T1000 (cell line): ENCODE results near the gene GRM3.

ENCODE experiments used
- DNase-seq: peaks from one replicate; lab custom pipeline; 2025; ENCODE audit warnings: mixed read lengths; lab: John Stamatoyannopoulos, UW

GRM3 gene

DNA sequence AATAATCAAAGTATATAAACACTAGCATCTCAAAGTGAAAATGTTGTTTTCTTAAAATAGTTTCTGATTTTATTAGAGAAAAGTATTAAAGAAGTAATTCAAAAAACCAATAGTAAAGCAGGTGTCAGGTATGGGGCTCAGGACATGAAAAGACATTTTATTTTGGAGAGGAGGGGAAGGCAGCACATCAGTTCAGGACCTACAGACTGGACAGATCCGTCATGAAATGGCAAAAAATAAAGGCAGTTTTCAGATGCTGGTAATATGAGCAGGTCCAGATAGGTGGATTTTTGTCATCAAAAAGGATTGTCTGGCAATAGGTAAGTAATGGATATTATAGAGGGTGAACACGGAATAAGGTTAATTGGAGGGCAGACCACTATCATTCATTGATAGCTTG, 49.0 kb downstream of the GRM3 start:
- DNase-seq, result no peak

- DNase-seq, result no peak
Observed at GRCh38 chr7:86706406-86706805, 62.7 kb downstream of the GRM3 start.

- DNase-seq, result no peak
Observed at GRCh38 chr7:86708031-86708680, 64.4 kb downstream of the GRM3 start.

GRCh38 chr7:86720306-86720705, 76.6 kb downstream of the GRM3 start:
- no peak for DNase-seq

DNA sequence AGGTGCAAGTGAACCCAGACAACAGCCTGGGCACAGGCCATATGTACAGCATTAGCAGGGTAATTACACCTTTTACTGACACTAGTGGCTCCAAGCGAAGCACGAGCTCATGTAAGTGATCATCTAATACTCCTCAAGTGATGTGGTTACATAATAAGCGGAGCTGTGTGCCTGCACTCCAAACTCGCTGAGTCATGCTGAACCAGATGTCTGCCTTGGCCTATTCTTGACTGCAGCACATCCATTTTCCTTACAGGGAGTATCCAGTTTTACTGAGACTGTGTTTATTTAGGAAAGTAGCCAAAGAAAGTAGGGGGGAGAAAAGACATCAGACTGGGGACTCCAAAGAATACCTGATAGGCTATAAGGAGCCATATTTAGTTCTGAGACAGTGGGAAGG, 90.1 kb downstream of the GRM3 start:
- no peak for DNase-seq

GRCh38 chr7:86745013-86745745, 101.5 kb downstream of the GRM3 start:
- no peak for DNase-seq

GRCh38 chr7:86747698-86748097, 104.0 kb downstream of the GRM3 start:
- DNase-seq, result no peak

- no peak for DNase-seq
Observed at GRCh38 chr7:86748201-86748600, 104.5 kb downstream of the GRM3 start.

DNA sequence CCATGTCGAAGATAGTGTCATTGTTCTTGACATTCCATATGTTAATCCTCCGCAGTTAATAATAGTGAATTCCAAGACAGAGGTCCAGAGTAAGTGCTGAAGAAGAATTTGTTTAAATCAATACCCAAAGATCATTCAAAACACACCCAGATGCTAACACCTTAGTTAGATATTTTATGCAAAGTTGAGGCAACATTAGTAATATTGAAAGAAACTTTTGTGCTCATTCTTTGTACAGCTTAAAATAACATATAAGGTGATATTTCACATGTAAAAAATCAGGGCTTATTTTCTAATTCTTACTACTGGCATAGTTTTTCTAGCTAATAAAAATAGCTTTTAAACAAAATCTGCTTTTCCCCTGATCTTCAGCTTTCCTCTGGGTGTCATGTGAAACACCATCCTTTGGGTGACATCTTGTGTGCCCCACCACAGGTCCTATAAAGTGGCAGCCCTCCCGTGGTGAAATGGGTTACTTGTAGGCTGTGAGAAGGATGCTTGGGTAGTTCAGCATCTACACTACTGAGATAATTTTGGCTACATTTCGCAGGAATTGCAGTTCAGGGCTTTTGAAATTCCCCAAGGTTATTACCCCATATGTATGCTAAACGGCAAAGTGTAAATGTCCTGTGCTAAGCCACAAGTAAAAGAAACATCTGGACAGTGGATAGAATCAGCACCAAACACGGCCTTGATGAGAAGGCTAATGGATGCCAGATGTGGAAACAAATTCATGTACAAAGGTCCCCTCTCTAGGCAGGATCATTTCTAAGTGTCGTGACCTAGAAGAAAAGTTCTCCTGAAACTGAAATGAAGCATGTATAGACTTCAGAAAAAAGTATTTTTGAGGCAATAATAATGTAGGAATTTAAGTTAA, 105.4 kb downstream of the GRM3 start:
- DNase-seq, result no peak

DNA sequence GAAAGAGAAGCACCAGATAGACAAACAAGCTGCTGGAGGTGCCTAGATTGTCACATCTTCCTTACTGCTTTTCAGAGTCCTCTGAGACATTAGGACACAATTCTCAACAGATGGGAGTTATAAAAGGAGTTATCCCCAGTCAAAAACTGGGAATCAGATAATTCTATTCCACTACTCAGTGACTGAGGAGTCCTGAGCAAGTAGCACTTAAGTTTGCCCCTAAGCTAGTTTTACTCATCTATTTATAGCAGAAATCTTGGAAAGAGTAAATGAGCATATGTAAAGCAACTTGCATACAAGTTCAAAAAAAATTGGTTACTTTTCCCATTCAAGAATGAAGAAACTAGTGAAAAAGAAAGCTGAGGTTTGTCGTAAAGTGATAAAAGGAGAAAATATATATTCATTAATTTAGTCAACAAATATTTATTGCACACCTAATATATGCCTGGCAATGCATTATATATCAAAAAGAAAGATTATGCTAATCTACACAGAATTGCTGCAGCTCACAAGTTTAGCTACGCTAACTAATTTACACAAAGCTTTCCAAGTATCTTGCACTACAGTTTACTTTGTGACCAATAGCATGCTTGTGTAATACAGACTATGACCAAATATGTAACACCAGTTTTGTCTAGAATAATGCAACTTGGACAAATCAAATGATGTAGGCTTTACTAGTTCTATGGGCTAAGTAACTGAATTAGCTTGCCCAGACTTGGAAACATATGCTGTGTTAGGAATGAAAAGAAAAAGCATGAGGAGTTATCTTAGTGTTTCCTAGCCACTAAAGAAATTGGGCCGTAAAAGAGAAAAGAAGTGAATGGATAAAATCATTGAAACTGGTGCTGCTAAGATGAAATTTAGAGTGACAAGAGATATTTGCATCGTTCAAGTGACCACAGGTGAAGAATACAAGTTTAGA, 106.3 kb downstream of the GRM3 start:
- DNase-seq, result no peak

- no peak for DNase-seq
Observed at GRCh38 chr7:86760236-86760635, 116.5 kb downstream of the GRM3 start.

DNA sequence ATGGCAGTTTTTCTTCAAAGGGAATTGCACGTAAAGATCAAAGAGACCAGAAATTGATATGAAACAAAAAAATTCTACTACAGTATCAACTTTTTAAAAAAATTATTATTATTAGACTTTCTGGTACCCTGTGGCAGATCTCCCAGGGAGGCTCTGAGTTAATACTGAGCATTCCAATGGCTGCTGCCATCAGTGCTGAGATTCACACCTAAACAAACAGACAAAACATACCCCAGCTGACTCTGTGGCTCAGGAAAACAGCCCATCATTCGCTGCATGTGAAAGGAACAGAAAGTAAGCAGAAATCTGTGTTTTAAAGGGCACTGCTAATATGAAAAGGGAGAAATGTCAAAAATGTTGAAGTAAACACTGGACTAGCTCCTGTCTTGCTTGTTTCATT, 118.4 kb downstream of the GRM3 start:
- no peak for DNase-seq

- no peak for DNase-seq
Observed at GRCh38 chr7:86765931-86766330, 122.2 kb downstream of the GRM3 start.

DNA sequence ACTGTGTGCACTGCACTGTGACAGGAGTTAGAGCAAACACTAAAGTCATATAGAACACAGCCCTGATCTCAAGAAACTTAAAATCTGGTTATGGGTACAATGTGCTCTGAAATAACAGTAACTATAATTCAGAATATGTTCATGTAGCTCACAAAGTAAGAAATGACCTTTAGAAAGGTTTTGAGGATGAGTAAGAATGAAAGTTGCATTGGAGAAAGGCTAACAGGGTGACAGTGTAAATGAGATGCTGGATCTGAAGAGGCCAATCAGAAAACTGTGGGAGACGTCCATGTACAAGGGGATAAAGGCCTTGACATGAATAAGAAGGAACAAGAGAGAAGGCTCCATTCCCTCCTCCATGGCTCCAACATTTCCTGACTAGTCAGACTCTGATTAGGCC, 124.7 kb downstream of the GRM3 start:
- DNase-seq, result no peak

GRCh38 chr7:86768967-86769760, 125.5 kb downstream of the GRM3 start:
- no peak for DNase-seq

DNA sequence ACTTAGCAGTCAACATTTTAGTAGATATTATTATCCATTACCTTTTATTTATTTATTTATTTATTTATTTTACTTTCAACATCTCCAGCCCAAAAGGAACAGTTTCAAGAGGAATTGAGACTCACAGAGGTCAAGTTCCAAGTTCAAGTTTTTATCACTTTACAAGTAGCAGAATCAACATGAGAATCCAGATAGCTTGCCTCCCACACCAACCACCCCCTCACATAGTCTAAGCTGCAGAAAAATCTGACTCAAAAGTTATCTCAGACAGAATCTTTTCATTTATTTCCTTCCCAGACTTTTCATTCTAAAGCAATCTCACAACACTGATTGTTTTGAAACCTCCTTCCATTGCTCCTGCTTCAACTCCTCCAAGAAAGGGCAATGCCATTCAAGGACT, 129.6 kb downstream of the GRM3 start:
- no peak for DNase-seq

DNA sequence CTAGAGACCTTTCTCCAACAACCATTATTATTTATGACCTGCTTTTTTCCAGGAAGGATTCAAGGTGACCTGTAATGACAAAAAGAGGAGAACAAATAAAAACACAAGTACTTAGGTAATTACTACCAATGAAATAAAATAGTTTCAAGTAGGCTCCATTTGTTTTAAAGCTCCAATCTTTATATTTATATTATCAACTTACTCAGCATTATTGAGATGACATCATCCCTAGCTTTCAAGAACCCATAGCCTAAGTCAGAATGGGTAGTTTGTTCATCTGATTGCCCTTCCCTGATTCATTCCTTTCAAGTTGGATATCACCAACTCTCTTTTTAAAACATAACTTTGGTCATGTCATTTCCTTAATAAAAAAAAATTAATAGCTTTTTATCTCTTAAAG, 131.5 kb downstream of the GRM3 start:
- no peak for DNase-seq

DNA sequence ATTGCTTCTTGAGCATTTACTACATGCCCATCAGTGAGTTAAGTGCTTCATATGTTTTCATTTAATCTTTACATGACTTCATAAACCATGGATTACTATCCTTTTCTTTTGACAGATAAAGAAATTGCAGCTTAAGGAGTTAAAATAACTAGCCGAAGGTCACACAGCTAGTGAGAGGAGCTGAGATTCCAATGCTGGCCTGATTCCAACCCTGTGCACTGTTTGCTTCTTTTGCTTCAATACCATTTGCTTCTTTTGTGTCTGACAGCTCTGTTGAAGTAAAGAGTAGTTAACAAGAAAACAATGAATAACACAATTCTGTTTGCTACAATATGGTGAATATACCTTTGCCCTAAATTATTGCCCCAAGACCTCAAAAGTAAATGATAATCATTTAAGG, 132.4 kb downstream of the GRM3 start:
- no peak for DNase-seq

- DNase-seq, result no peak
Observed at GRCh38 chr7:86778271-86778670, 134.6 kb downstream of the GRM3 start.

GRCh38 chr7:86784765-86785164, 141.1 kb downstream of the GRM3 start:
- no peak for DNase-seq

DNA sequence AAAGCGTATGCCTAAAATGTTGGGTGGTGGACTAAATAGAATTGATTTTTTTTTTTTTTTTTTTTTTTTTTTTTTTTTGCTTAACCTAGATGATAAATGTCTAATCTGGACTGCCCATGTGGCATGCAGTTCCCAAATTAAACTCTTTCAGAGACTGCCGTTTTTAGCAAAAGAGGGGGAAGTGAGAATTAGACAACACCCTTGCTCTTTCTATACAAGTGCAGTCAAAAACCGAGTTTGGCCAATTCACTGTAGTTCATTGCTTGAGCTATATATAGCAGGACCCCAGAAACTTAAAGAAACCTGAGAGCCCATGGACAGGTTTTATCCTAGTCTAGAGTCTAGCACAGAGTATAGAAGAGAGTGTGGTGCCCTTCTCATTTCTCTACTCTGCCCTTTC, 141.9 kb downstream of the GRM3 start:
- no peak for DNase-seq
